GM18507 (cell line): Measurements from ENCODE around the gene NDUFS7.
"Not testable (repeated sequence)": the region's sequence is repeated elsewhere in the genome, so short reads cannot be mapped to it uniquely, and the experiment has no call there.

Experiments used
- DNase-seq: peaks from one replicate; pipeline ENCODE4 v3.0.0; 2011; ENCODE audit warnings: low read depth; ENCODE audit not compliant: insufficient read length; ENCODE audit errors: extremely low spot score
- FAIRE-seq: peaks from 2 replicates; lab custom pipeline; 2011; peaks lifted over from hg19 to GRCh38; lab: Jason Lieb, UNC

Gene NDUFS7

DNA sequence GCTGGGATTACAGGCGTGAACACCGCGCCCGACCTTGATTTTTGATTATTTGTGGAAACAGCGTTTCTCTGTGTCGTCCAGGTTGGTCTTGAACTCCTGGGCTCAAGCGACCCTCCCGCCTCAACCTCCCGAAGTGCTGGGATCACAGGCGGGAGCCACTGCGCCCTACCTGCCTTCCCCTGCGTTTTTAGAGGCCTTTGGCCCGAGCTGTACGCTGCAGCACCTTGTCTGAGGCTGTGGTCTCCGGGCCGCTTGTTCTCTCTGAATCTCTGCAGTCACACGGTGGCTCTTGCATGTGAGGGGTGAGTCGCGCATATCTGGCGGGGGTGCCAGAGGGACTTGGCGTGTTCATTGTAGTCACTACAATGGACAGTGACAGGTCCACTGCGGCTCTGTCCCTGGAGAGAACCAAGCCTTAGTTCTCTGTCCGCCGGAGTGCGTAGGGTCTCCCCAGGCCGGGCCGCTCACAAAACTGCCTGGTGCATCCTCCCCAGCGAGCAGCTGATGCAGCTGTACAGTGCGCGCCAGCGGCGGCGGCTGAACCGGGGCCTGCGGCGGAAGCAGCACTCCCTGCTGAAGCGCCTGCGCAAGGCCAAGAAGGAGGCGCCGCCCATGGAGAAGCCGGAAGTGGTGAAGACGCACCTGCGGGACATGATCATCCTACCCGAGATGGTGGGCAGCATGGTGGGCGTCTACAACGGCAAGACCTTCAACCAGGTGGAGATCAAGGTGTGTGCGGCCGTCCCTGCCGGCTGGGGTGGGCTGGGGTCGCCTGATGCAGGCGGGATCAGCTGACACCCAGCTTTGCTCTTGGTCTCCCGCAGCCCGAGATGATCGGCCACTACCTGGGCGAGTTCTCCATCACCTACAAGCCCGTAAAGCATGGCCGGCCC is 56.1 kb downstream of the NDUFS7 start:
- not testable (repeated sequence) for FAIRE-seq, DNase-seq

- no peak for FAIRE-seq
- no peak for DNase-seq
These were observed 56.7 kb downstream of the NDUFS7 start for GRCh38 chr19:1440418-1440801.

DNA sequence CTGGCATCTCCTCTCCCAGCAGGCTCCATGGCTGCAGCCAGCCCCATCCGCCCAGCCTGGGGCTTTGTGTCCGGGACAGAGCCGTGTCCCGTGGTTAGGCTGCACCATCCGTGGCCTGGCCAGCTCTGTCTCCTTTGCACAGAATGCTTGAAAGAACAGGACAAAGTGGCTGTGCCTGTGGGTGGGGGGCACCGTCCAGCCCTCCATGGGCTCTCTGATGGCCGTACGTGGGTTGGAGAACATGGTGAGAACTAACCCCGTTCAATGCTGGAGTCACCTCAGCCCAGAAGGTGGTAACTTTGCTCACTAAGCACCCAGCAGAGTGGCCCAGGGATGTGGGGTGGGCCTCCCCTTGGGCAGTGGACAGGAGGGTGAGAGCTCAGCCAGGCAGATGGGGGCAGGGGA is 57.3 kb downstream of the NDUFS7 start:
- FAIRE-seq (no peak), DNase-seq (no peak)

DNA sequence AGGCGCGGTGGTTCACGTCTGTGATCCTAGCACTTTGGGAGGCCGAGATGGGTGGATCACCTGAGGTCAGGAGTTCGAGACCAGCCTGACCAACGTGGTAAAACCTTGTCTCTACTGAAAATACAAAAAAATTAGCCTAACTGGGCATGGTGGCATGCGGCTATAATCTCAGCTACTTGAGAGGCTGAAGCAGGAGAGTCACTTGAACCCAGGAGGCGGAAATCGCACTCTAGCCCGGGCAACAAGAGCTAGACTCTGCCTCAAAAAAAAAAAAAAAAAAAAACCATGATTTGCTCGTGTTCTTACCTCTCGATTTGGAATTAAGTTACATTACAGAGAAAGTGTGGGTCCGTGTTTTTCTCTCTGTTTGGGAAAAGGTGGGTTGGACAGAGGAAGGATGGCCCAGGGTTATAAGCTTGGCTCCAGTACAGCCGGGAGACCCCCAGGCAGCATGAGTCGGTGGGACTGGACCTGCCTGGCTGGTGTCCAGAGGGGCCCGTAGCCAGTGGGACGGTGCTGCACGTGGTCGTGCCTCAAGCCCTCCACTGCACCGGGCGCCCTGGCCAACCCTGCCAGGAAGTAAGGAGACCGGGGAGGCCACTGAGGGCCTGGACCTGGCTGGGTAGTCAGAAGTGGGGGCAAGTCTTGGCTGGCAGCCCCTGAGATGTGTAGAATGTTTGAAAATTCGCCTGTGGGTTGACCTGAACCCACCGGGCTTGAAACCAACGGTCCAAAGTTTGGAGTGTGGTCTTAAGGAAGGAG is 58.2 kb downstream of the NDUFS7 start:
- FAIRE-seq (no peak), DNase-seq (no peak)
